ENCODE measurements around the gene ROCK1. TPM values are rescaled to one million over a fixed set of nuclear protein-coding genes. Genes with fewer than 3 reads are reported as not detected.

ROCK1 gene
- total RNA-seq, 6 experiments from 2014 or later, result 64.8 to 71.7 (median 67.1) TPM

DNA sequence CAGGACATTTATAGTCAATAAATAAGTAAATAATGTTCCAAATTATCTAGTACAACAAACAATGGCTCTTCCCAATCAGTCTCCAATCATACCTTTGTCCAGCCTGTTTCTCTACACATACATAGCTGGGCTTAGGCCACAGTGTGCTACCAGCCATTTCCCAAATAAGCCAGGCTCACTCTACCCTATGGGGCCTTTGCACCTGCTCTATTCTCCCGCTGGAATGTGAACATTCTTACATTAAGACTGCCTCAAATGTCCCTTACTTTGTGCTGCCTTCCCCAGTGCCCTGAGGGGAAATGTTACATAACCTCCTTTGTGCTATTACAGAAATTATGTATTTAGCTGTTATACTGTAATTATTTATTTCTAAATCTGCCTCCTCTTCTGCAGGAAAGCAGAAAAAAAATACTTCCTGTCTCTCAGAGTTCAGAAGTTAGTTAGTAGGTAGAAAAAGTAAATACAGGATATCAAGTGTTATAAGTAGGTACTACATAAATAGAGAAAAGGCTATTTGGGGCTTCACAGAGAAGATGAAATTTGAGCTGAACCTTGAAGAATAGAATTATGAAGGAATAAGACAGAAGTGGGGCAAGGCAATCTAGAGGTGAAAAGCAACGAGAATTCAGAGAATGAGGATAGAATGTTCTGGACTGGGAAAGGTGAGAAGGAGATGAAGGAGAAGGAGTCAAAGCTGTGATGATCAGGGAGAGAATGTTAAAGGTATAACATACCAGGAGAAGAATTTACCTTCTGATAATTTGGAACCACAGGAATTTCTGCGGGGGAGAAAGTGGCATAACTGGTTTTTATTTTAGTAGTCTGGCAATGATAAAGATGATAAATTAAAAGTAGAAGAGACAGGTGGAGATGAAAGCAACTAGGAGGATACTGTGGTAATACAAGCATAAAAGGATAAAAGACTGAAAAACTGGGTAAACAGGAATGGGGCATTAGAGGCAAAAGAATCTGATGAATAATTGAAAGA lies 37.0 kb downstream of the ROCK1 start:
- Mint-ChIP-seq H3K36me3 (ENCODE audit: low read depth) (no peaks in the 10 kb centered on the region; the same call in 1 of the 2 replicates), H3K27ac (no peak overlapping the region; the same call in 1 of the 2 replicates), H3K9me3 (no peaks in the 10 kb centered on the region), H3K4me1 (ENCODE audit: low read depth) (peaks cover 49% of the 10 kb centered on the region), H3K4me3 (no peak overlapping the region), H3K27me3 (ENCODE audit: insufficient read depth) (no peaks in the 10 kb centered on the region; the same call in 1 of the 2 replicates)
- TF ChIP-seq, protein P1, sequence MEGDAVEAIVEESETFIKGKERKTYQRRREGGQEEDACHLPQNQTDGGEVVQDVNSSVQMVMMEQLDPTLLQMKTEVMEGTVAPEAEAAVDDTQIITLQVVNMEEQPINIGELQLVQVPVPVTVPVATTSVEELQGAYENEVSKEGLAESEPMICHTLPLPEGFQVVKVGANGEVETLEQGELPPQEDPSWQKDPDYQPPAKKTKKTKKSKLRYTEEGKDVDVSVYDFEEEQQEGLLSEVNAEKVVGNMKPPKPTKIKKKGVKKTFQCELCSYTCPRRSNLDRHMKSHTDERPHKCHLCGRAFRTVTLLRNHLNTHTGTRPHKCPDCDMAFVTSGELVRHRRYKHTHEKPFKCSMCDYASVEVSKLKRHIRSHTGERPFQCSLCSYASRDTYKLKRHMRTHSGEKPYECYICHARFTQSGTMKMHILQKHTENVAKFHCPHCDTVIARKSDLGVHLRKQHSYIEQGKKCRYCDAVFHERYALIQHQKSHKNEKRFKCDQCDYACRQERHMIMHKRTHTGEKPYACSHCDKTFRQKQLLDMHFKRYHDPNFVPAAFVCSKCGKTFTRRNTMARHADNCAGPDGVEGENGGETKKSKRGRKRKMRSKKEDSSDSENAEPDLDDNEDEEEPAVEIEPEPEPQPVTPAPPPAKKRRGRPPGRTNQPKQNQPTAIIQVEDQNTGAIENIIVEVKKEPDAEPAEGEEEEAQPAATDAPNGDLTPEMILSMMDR (IDR thresholded peaks at IDR 0.05), result no peak
- no peak for DNase-seq

DNA sequence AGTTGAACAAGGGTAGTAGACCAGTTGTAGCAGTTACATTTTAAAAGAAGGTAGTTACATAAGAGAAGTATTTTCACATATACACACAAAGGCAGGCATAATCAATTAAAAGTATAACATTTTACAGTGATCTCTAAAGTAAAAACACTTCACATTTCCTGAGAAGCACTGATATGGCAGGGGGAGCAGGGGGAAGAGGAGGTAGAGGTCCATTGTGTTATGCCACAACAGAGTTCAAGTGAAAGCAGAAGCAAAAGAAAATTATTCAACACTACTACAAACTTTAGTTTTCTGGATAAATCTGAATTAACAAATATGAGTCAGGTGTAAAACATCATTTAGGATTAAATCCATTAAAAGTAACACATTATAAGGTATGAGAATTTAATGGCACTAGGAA lies 38.4 kb downstream of the ROCK1 start:
- TF ChIP-seq, protein P1 (IDR thresholded peaks at IDR 0.05), result no peak
- H3K9me3 Mint-ChIP-seq, result no peaks in the 10 kb centered on the region
- peaks cover 42% of the 10 kb centered on the region for H3K4me1 Mint-ChIP-seq (ENCODE audit: low read depth)
- H3K27me3 Mint-ChIP-seq (ENCODE audit: insufficient read depth), result no peaks in the 10 kb centered on the region; the same call in 1 of the 2 replicates
- peaks cover 7% of the 10 kb centered on the region for H3K36me3 Mint-ChIP-seq (ENCODE audit: low read depth)
- H3K27ac Mint-ChIP-seq, result no peak overlapping the region
- no peak overlapping the region for H3K4me3 Mint-ChIP-seq
- DNase-seq, result no peak

DNA sequence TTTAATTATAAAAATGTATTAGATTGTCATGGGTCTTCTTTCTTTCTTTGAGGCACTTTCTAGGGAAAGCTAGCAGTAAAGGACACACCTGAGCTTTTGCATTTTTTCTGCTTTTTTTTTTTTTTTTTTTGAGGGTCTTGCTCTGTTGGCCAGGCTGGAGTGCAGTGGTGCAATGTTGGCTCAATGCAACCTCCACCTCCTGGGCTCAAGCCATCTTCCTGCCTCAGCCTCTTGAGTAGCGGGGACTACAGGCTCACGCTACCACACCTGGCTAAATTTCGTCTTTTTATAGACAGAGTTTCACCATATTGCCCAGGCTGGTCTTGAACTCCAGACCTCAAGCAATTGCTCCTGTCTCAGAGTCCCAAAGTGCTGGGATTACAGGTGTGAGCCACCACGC lies 40.5 kb downstream of the ROCK1 start:
- Mint-ChIP-seq H3K4me1 (ENCODE audit: low read depth) (peaks cover 35% of the 10 kb centered on the region), H3K36me3 (ENCODE audit: low read depth) (peaks cover 14% of the 10 kb centered on the region), H3K4me3 (no peak overlapping the region), H3K27me3 (ENCODE audit: insufficient read depth) (no peaks in the 10 kb centered on the region; the same call in 1 of the 2 replicates), H3K27ac (no peak overlapping the region), H3K9me3 (no peaks in the 10 kb centered on the region)
- no peak for DNase-seq
- TF ChIP-seq, protein P1 (IDR thresholded peaks at IDR 0.05), result no peak

DNA sequence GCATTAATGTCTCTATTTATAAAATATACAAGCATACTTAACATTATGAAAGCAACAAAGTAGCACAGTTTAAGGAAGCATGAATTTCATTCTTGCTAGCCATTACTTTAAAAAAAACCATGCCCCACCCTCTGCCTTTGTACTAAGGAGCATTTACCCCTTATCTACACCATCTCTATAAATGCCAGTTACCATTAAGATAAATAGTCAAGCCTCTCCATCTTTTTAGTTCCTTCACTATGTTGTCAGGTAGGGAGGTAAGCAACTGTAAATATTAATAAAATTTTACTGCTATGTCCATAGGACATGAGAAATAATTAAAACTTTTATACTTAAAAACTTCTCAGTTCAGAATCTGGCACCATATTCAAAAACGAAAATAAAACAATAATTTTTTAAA lies 42.1 kb downstream of the ROCK1 start:
- no peak for DNase-seq
- Mint-ChIP-seq H3K36me3 (ENCODE audit: low read depth) (peaks cover 14% of the 10 kb centered on the region), H3K9me3 (no peaks in the 10 kb centered on the region), H3K4me1 (ENCODE audit: low read depth) (peaks cover 34% of the 10 kb centered on the region), H3K27ac (no peak overlapping the region), H3K4me3 (no peak overlapping the region), H3K27me3 (ENCODE audit: insufficient read depth) (no peaks in the 10 kb centered on the region; the same call in 1 of the 2 replicates)
- TF ChIP-seq, protein P1 (IDR thresholded peaks at IDR 0.05), result no peak

DNA sequence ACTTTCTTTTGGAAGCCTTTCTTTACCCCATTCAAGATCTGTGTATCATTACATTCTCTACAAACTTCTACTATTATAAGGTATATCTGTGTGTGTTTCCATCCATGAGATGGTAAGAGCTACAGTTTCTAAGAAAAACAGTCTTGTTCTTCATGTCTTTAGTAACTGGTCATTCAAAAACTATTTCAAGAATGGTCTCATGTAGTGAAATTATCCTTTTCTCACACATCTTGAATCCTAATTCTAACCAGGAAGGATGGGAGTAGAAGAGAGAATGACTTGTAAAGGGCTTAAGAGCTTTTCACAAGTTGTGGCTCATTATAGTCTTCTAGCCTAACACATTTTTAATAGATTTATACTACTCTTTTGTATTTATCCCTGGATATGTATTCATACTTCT lies 47.3 kb downstream of the ROCK1 start:
- TF ChIP-seq, protein P1 (IDR thresholded peaks at IDR 0.05), result no peak
- Mint-ChIP-seq H3K9me3 (no peaks in the 10 kb centered on the region), H3K4me1 (ENCODE audit: low read depth) (peaks cover 27% of the 10 kb centered on the region), H3K36me3 (ENCODE audit: low read depth) (peaks cover 14% of the 10 kb centered on the region), H3K27me3 (ENCODE audit: insufficient read depth) (no peaks in the 10 kb centered on the region), H3K27ac (peak overlapping the region; percentile 45), H3K4me3 (peak overlapping the region; percentile 8; the same call in 1 of the 2 replicates)
- DNase-seq, result no peak
